PC-3 (cell line): ENCODE measurements around the gene DNAL1. TPM values are rescaled to one million over a fixed set of nuclear protein-coding genes. Genes with fewer than 3 reads are reported as not detected.

ENCODE experiments used
- ATAC-seq: fragments of 200-7000 bp; cut with Tn5 transposase; 2 replicates; pipeline ENCODE4 v1.9.1; 2020; ENCODE audit warnings: mild to moderate bottlenecking, moderate library complexity
- BruUV-seq: library from RNA; stranded (reverse); fragments of 400-500 nt; replicated peaks from 2 replicates; lab custom pipeline; 2021; lab: Mats Ljungman, UMichigan
- CTCF ChIA-PET: fragments of 300-600 bp; sonication (Branson Sonifier 250); formaldehyde crosslinking; loops from one replicate; lab custom pipeline; 2022; ENCODE audit warnings: antibody characterized with exemption; lab: Charles Lee
- POLR2A ChIA-PET: fragments of 300-600 bp; sonication (Branson Sonifier 250); formaldehyde crosslinking; loops from one replicate; lab custom pipeline; 2022; ENCODE audit warnings: antibody characterized with exemption; ENCODE audit not compliant: unreplicated experiment; lab: Charles Lee
- DNase-seq: peaks from one replicate; pipeline ENCODE4 v3.0.0-alpha.2; 2015
- H2AFZ ChIP-seq: fragments of 300-600 bp; sonication (generic); 2 replicates; pipeline ENCODE4 v1.6.0; 2016; ENCODE audit warnings: antibody characterized with exemption, low read length
- H3F3A ChIP-seq: fragments of 300-600 bp; sonication (generic); one replicate; pipeline ENCODE4 v1.6.0; 2017; ENCODE audit warnings: antibody characterized with exemption, low read length, control low read depth, mild to moderate bottlenecking; ENCODE audit not compliant: unreplicated experiment
- H3K27ac ChIP-seq: fragments of 300-600 bp; sonication (generic); 2 replicates; pipeline ENCODE4 v1.5.1; 2016; ENCODE audit warnings: mild to moderate bottlenecking, low read length
- H3K27me3 ChIP-seq: fragments of 300-600 bp; sonication (generic); 2 replicates; pipeline ENCODE4 v1.6.1; 2016; ENCODE audit warnings: low read length, mixed read lengths
- H3K36me3 ChIP-seq: fragments of 300-600 bp; sonication (generic); 2 replicates; pipeline ENCODE4 v1.6.1; 2016; ENCODE audit warnings: low read depth, mixed run types, low read length, mixed read lengths
- H3K4me1 ChIP-seq: fragments of 300-600 bp; sonication (generic); 2 replicates; pipeline ENCODE4 v1.5.1; 2016; ENCODE audit warnings: low read length; ENCODE audit not compliant: insufficient read depth
- H3K4me2 ChIP-seq: fragments of 300-600 bp; sonication (generic); 2 replicates; pipeline ENCODE4 v1.6.0; 2016; ENCODE audit warnings: low read length
- H3K4me3 ChIP-seq: fragments of 300-600 bp; sonication (generic); 2 replicates; pipeline ENCODE4 v1.5.1; 2016; ENCODE audit warnings: mild to moderate bottlenecking, low read length, mixed read lengths
- H3K79me2 ChIP-seq: fragments of 300-600 bp; sonication (generic); 2 replicates; pipeline ENCODE4 v1.6.1; 2017; ENCODE audit warnings: low read length, mixed read lengths
- H3K9ac ChIP-seq: fragments of 300-600 bp; sonication (generic); 2 replicates; pipeline ENCODE4 v1.6.0; 2016; ENCODE audit warnings: mild to moderate bottlenecking, low read length
- H3K9me2 ChIP-seq: fragments of 300-600 bp; sonication (generic); replicated peaks from 2 replicates; pipeline ENCODE4 v1.6.1; 2016; ENCODE audit warnings: mixed run types, low read length, mixed read lengths
- H3K9me3 ChIP-seq: fragments of 300-600 bp; sonication (generic); 2 replicates; pipeline ENCODE4 v1.6.1; 2016; ENCODE audit warnings: low read length, mixed read lengths
- H4K20me1 ChIP-seq: fragments of 300-600 bp; sonication (generic); 2 replicates; pipeline ENCODE4 v1.6.1; 2016; ENCODE audit warnings: low read length, mixed read lengths
- EZH2 ChIP-seq: fragments of 300-600 bp; sonication (generic); IDR thresholded peaks from one replicate; pipeline ENCODE4 v1.6.1; 2017; ENCODE audit warnings: antibody characterized with exemption, mild to moderate bottlenecking, low read length; ENCODE audit not compliant: unreplicated experiment
- EZH2phosphoT487 ChIP-seq: fragments of 300-600 bp; sonication (generic); IDR thresholded peaks from 2 replicates; pipeline ENCODE4 v1.6.1; 2018; ENCODE audit warnings: mild to moderate bottlenecking, antibody characterized with exemption, low read length, borderline replicate concordance
- intact Hi-C: fragments of 100-400 bp; cut with micrococcal nuclease; formaldehyde crosslinking; loops from 2 replicates; pipeline ENCODE4 v1.9.0; 2023
- total RNA-seq: library from RNA; depleted of rRNA; stranded (reverse); fragments of >200 nt; gene quantifications from 2 replicates; pipeline ENCODE4 v1.2.3, GENCODE V29; 2014
- TF ChIP-seq, protein P1 (sequence below): fragments of 300-600 bp; sonication (generic); conservative IDR thresholded peaks from 2 replicates; pipeline ENCODE4 v1.5.1; 2017; ENCODE audit warnings: antibody characterized with exemption, low read depth, mild to moderate bottlenecking, low read length

Gene DNAL1
- total RNA-seq, 1 experiment from 2014 or later, result 2.6 TPM

DNA sequence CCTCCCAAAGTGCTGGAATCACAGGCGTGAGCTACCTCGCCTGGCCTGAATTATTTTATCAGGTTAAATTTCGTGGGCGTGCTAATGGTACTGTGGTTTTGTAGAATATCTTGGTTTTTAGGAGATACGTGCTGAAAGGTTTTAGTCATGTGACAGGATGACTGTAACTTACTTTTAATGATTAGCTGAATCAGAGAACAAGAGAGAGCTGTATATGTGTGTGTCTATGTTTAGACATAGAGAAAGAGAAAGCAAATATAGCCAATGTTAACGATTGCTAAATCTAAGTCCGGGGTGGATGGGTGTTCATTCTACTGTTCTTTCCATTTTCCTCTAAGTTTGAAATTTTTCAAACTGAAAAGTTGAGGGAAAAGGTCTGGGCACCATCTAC is 78.6 kb downstream of the DNAL1 start:
- Histone ChIP-seq H2AFZ (no peak overlapping the region), H3K4me2 (peak overlapping the region; percentile 34), H3K9me3 (no peaks in the 10 kb centered on the region), H3K9ac (peak overlapping the region; percentile 36), H3K9me2 (no peaks in the 10 kb centered on the region), H3K27me3 (no peaks in the 10 kb centered on the region), H3K4me1 (peaks cover 41% of the 10 kb centered on the region), H4K20me1 (no peaks in the 10 kb centered on the region), H3K79me2 (peaks cover 12% of the 10 kb centered on the region), H3F3A (peaks cover 6% of the 10 kb centered on the region), H3K36me3 (peaks cover 73% of the 10 kb centered on the region), H3K27ac (peak overlapping the region; percentile 70), H3K4me3 (peak overlapping the region; percentile 4; the same call in 1 of the 2 replicates)
- DNase-seq, result peak; percentile 1
- ChIA-PET POLR2A (interaction anchor here (0.5 to 0.7 kb wide), 3 partner anchors 9 to 201 kb away, joined by 3 to 9 read pairs (median 8); partner anchors contain the start of genes PNMA1 and ZNF410), CTCF (interaction anchor here (0.5 to 1.1 kb wide), 6 partner anchors 11 to 394 kb away, joined by 3 to 4 read pairs (median 4); partner anchors contain the start of genes ACOT2 and PTGR2)
- no peak for ATAC-seq
- intact Hi-C loops, result loop anchor here (10.0 kb wide), 1 partner anchor 311 kb away; no protein-coding TSS in a partner anchor
- TF ChIP-seq EZH2 (no peak), EZH2phosphoT487 (no peak)
- no TSS peak for BruUV-seq

DNA sequence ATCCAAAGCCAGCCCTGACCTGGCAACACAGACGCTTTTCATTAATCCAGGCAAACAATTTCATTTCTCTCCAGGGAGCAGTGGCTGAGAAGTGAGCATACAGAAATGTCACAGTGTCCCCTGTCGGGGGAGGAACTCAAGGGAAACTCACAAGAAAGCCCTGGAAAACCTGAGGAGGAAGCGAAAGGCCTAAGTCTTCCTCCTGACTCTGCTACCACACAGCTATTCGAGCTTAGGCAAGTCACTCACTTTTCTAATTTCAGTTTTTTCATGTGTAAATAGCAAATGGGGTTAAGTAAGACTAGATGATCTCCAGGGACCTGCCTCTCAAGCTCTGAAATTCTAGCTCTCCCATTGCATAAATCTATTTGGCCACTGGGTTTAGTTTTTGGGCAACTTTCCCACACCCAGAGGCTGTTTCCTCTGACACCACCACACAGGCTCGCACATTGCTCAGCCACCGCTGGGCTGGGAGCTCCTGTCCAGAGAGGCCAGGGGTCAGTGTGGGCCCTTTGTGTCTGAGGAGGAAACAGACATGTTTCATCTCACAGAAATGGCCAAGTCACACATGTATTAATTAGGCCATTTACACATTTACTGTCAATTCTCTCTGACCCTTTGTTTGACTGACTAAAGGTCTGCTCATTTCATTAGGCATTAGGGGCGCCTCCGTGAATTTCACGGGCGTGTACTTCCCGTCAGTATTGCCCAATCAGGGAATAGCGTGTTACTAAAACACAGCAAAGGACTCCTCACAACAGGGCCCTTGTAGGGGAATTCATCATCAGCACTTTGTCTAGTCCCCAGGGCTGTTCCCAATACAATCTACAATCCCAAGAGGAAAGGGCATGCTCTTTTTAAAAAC is 79.2 kb downstream of the DNAL1 start:
- Histone ChIP-seq H3K4me3 (peak overlapping the region; percentile 4; the same call in 1 of the 2 replicates), H3K4me2 (peak overlapping the region; percentile 34), H3K4me1 (peaks cover 44% of the 10 kb centered on the region), H3K36me3 (peaks cover 74% of the 10 kb centered on the region), H3F3A (peaks cover 6% of the 10 kb centered on the region), H3K27me3 (no peaks in the 10 kb centered on the region), H3K9ac (peak overlapping the region; percentile 36), H2AFZ (peak overlapping the region; percentile 20; the same call in 1 of the 2 replicates), H4K20me1 (no peaks in the 10 kb centered on the region), H3K9me2 (no peaks in the 10 kb centered on the region), H3K27ac (peak overlapping the region; percentile 70), H3K9me3 (no peaks in the 10 kb centered on the region), H3K79me2 (peaks cover 14% of the 10 kb centered on the region)
- intact Hi-C loops, result loop anchor here (10.0 kb wide), 1 partner anchor 311 kb away; no protein-coding TSS in a partner anchor
- ChIA-PET CTCF (interaction anchor here (0.5 to 1.1 kb wide), 8 partner anchors 12 to 435 kb away, joined by 3 to 4 read pairs (median 3); partner anchors contain the start of genes ACOT2 and PTGR2), POLR2A (interaction anchor here (0.5 to 0.7 kb wide), 3 partner anchors 10 to 200 kb away, joined by 3 to 9 read pairs (median 8); partner anchors contain the start of genes PNMA1 and ZNF410)
- peak; percentile 81 for ATAC-seq
- DNase-seq, result peak; percentile 96
- BruUV-seq, result no TSS peak
- TF ChIP-seq, protein P1, sequence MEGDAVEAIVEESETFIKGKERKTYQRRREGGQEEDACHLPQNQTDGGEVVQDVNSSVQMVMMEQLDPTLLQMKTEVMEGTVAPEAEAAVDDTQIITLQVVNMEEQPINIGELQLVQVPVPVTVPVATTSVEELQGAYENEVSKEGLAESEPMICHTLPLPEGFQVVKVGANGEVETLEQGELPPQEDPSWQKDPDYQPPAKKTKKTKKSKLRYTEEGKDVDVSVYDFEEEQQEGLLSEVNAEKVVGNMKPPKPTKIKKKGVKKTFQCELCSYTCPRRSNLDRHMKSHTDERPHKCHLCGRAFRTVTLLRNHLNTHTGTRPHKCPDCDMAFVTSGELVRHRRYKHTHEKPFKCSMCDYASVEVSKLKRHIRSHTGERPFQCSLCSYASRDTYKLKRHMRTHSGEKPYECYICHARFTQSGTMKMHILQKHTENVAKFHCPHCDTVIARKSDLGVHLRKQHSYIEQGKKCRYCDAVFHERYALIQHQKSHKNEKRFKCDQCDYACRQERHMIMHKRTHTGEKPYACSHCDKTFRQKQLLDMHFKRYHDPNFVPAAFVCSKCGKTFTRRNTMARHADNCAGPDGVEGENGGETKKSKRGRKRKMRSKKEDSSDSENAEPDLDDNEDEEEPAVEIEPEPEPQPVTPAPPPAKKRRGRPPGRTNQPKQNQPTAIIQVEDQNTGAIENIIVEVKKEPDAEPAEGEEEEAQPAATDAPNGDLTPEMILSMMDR, result peak; percentile 58
- no peak for TF ChIP-seq EZH2phosphoT487
- no peak for TF ChIP-seq EZH2

DNA sequence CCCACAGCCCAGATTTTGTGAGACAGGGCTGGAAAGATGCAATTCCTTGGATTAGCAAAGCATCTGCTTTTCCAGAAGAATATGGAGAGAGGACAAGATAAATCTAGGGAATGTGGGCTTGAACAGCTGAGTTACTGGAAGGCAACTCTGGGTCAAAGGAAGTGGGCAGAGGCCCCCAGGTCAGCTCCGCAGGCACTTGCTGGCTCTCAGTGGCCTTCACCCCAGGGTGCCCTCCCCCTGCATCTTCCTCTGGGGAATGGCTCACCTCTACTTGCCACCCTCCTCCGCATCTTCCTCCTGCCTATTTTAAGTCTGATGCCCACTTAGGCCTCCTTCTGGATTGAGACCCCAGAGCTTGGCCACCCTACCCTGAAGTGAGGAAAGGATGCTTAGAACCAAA is 79.9 kb downstream of the DNAL1 start:
- peaks cover 44% of the 10 kb centered on the region for H3K4me1 ChIP-seq
- no peak overlapping the region for H3K4me3 ChIP-seq
- intact Hi-C loops, result loop anchor here (10.0 kb wide), 1 partner anchor 310 kb away; no protein-coding TSS in a partner anchor
- no peak overlapping the region for H2AFZ ChIP-seq
- peak; percentile 1 for DNase-seq
- no peaks in the 10 kb centered on the region for H3K27me3 ChIP-seq
- peak overlapping the region; percentile 34 for H3K4me2 ChIP-seq
- peak overlapping the region; percentile 70 for H3K27ac ChIP-seq
- H3K9me2 ChIP-seq, result no peaks in the 10 kb centered on the region
- TF ChIP-seq, protein P1, result no peak
- ATAC-seq, result no peak
- POLR2A ChIA-PET, result no interaction called here
- no peaks in the 10 kb centered on the region for H4K20me1 ChIP-seq
- H3K36me3 ChIP-seq, result peaks cover 73% of the 10 kb centered on the region
- H3K9ac ChIP-seq, result 0 out of 2 replicates have a peak overlapping the region, but pooled peaks have one; percentile 16
- H3K79me2 ChIP-seq, result peaks cover 14% of the 10 kb centered on the region
- peaks cover 6% of the 10 kb centered on the region for H3F3A ChIP-seq
- CTCF ChIA-PET, result interaction anchor here (0.5 to 1.1 kb wide), 3 partner anchors 30 to 127 kb away, joined by 3 to 4 read pairs (median 4); partner anchors contain the start of gene PTGR2
- no TSS peak for BruUV-seq
- no peaks in the 10 kb centered on the region for H3K9me3 ChIP-seq
